B cell (primary cell): ENCODE measurements around the gene MDFI. TPM values are rescaled to one million over a fixed set of nuclear protein-coding genes. Genes with fewer than 3 reads are reported as not detected.

Experiments
- ATAC-seq: fragments of 200-7000 bp; cut with Tn5 transposase; one replicate; pipeline ENCODE4 v1.10.0; 2021; ENCODE audit warnings: low read depth, mild to moderate bottlenecking, moderate number of reproducible peaks, moderate library complexity
- CTCF ChIA-PET: fragments of 350-600 bp; sonication (Branson Sonifier 250); formaldehyde crosslinking; loops from one replicate; lab custom pipeline; 2021; ENCODE audit warnings: antibody characterized with exemption, inconsistent platforms; lab: Charles Lee
- POLR2A ChIA-PET: fragments of 350-600 bp; sonication (Branson Sonifier 250); formaldehyde crosslinking; loops from one replicate; lab custom pipeline; 2021; ENCODE audit warnings: antibody characterized with exemption; lab: Charles Lee
- DNase-seq: peaks from one replicate; pipeline ENCODE4 v3.0.0; 2013
- H2AFZ ChIP-seq: 2 replicates; pipeline ENCODE4 v1.6.1; 2012; ENCODE audit warnings: mild to moderate bottlenecking, low read depth, low read length; ENCODE audit not compliant: insufficient read depth, poor library complexity, severe bottlenecking
- H3K27ac ChIP-seq, 2 donors: 1 replicate in 1 of 2; 2 replicates in 1 of 2; pipeline ENCODE4 v1.5.1; 2012 to 2013; ENCODE audit warnings: low read length in 2 of 2, mild to moderate bottlenecking in 2 of 2, moderate library complexity in 1 of 2
- H3K27me3 ChIP-seq, 4 experiments: fragments of 200-600 bp in 1 of 4; sonication (generic) in 1 of 4; replicated peaks in 1 of 4; 1 replicate in 2 of 4; 2 replicates in 2 of 4; pipeline versions ENCODE4 v1.6.1 to v1.7.0; 2013 to 2016; ENCODE audit warnings: low read length in 3 of 4, mild to moderate bottlenecking in 2 of 4, mixed read lengths in 1 of 4, moderate library complexity in 1 of 4; ENCODE audit not compliant: insufficient read depth in 4 of 4, control insufficient read depth in 3 of 4; ENCODE audit errors: control extremely low read depth in 1 of 4
- H3K36me3 ChIP-seq, 2 experiments: replicated peaks in 1 of 2; 1 replicate in 1 of 2; 2 replicates in 1 of 2; pipeline versions ENCODE4 v1.6.1 to v1.7.1; 2013; ENCODE audit warnings: low read length in 1 of 2; ENCODE audit not compliant: insufficient read depth in 2 of 2, control insufficient read depth in 1 of 2; ENCODE audit errors: control extremely low read depth in 1 of 2, extremely low read depth in 1 of 2
- H3K4me1 ChIP-seq, 2 donors: fragments of 200-600 bp in 1 of 2; sonication (generic) in 1 of 2; 1 replicate in 1 of 2; 2 replicates in 1 of 2; pipeline versions ENCODE4 v1.5.1 to v1.6.1; 2013 to 2017; ENCODE audit warnings: low read length in 2 of 2; ENCODE audit not compliant: control insufficient read depth in 2 of 2, insufficient read depth in 2 of 2
- H3K4me2 ChIP-seq: replicated peaks from 2 replicates; pipeline ENCODE3; 2012; ENCODE audit warnings: mild to moderate bottlenecking, low read depth, low read length; ENCODE audit not compliant: poor library complexity, severe bottlenecking
- H3K4me3 ChIP-seq, 5 experiments: fragments of 200-600 bp in 1 of 5; sonication (generic) in 1 of 5; 1 replicate in 3 of 5; 2 replicates in 2 of 5; pipeline versions ENCODE4 v1.5.1 to v1.7.0; 2011 to 2016; ENCODE audit warnings: low read length in 4 of 5, mild to moderate bottlenecking in 4 of 5, low read depth in 2 of 5, control low read depth in 1 of 5, moderate library complexity in 1 of 5; ENCODE audit not compliant: insufficient read depth in 1 of 5; ENCODE audit errors: control extremely low read depth in 1 of 5, extremely low read depth in 1 of 5
- H3K79me2 ChIP-seq: fragments of 200-600 bp; sonication (generic); one replicate; pipeline ENCODE4 v1.6.0; 2016; ENCODE audit warnings: low read length; ENCODE audit not compliant: control insufficient read depth, insufficient read depth
- H3K9ac ChIP-seq: fragments of 200-600 bp; sonication (generic); 2 replicates; pipeline ENCODE4 v1.6.1; 2017; ENCODE audit warnings: mild to moderate bottlenecking, low read length, moderate library complexity
- H3K9me3 ChIP-seq, 3 donors: one replicate each; pipeline versions ENCODE4 v1.6.1 to v1.7.1; 2013; ENCODE audit warnings: low read length in 2 of 3; ENCODE audit not compliant: control insufficient read depth in 2 of 3, insufficient read depth in 1 of 3; ENCODE audit errors: control extremely low read depth in 1 of 3
- H4K20me1 ChIP-seq: 2 replicates; pipeline ENCODE4 v1.6.0; 2012; ENCODE audit warnings: mild to moderate bottlenecking, low read length; ENCODE audit not compliant: insufficient read depth, control insufficient read depth, poor library complexity, severe bottlenecking
- H3K27ac Mint-ChIP-seq: one replicate; pipeline ENCODE4 v1.8.0; 2021; ENCODE audit warnings: mixed read lengths
- H3K27me3 Mint-ChIP-seq: one replicate; pipeline ENCODE4 v1.8.0; 2021; ENCODE audit warnings: mixed read lengths
- H3K4me1 Mint-ChIP-seq: one replicate; pipeline ENCODE4 v1.8.0; 2021; ENCODE audit warnings: mixed read lengths
- H3K4me3 Mint-ChIP-seq: one replicate; pipeline ENCODE4 v1.8.0; 2021; ENCODE audit warnings: mixed read lengths
- H3K9me3 Mint-ChIP-seq: one replicate; pipeline ENCODE4 v1.8.0; 2022; ENCODE audit warnings: mixed read lengths; ENCODE audit not compliant: insufficient read depth
- CTCF ChIP-seq: fragments of 200-600 bp; IDR thresholded peaks from one replicate; pipeline ENCODE4 v1.8.0; 2022; ENCODE audit warnings: antibody characterized with exemption, mild to moderate bottlenecking
- EZH2 ChIP-seq: IDR thresholded peaks from 2 replicates; pipeline ENCODE4 v1.6.1; 2012; ENCODE audit warnings: borderline replicate concordance, low read depth, mild to moderate bottlenecking, moderate library complexity, low read length; ENCODE audit not compliant: insufficient read depth, poor library complexity, severe bottlenecking
- WGBS: methylation state at CpG from one replicate; pipeline ENCODE4 v1.1.5; 2013; ENCODE audit warnings: missing lambda C conversion rate; ENCODE audit not compliant: insufficient coverage; 5-methylcytosine and 5-hydroxymethylcytosine counted together
- intact Hi-C: fragments of 100-400 bp; cut with micrococcal nuclease; formaldehyde crosslinking; loops from one replicate; pipeline ENCODE4 v1.10.0; 2022
- polyA plus RNA-seq: library from polyadenylated mRNA; depleted of rRNA; stranded (reverse); fragments of >200 nt; gene quantifications from 2 replicates; pipeline ENCODE4 v1.2.3, GENCODE V29; 2012
- total RNA-seq, 2 donors: library from RNA; stranded (reverse); fragments of 120-200 nt in 1 of 2; gene quantifications; 1 replicate in 1 of 2; 2 replicates in 1 of 2; pipeline versions ENCODE4 v1.2.3 to v1.2.4, GENCODE V29; 2013 to 2022

Gene MDFI
- total and polyA plus RNA-seq, 2 donors (not counting 1 experiment from before 2014, with no cell fraction given), result not detected

GRCh38 chr6:41655646-41656001, 17.4 kb downstream of the MDFI start:
- WGBS, result 74% methylated on average over 9 of the region's 12 CpGs
- no peaks in the 10 kb centered on the region for H3K4me1 Mint-ChIP-seq
- CTCF ChIA-PET, result no interaction called here
- H3K27me3 Mint-ChIP-seq, result peaks cover 47% of the 10 kb centered on the region
- no peaks in the 10 kb centered on the region for H4K20me1 ChIP-seq
- no peaks in the 10 kb centered on the region for H3K9me3 ChIP-seq
- H3K4me3 Mint-ChIP-seq, result no peak overlapping the region
- POLR2A ChIA-PET, result no interaction called here
- H3K9me3 Mint-ChIP-seq, result no peaks in the 10 kb centered on the region
- H3K9ac ChIP-seq, result no peak overlapping the region
- no peak overlapping the region for H3K4me3 ChIP-seq
- no peaks in the 10 kb centered on the region for H3K4me1 ChIP-seq
- ATAC-seq, result no peak
- H3K79me2 ChIP-seq, result no peaks in the 10 kb centered on the region
- DNase-seq, result no peak
- H3K27ac Mint-ChIP-seq, result no peak overlapping the region
- no peak overlapping the region for H3K4me2 ChIP-seq
- no peak for TF ChIP-seq EZH2
- no peak for TF ChIP-seq CTCF
- intact Hi-C loops, result no loop called here
- no peaks in the 10 kb centered on the region for H3K36me3 ChIP-seq
- no peak overlapping the region for H2AFZ ChIP-seq
- peaks cover 0 to 23% (median 4%) of the 10 kb centered on the region in 4 experiments for H3K27me3 ChIP-seq
- no peak overlapping the region for H3K27ac ChIP-seq

- CTCF ChIA-PET, result no interaction called here
These were observed 17.9 kb downstream of the MDFI start for GRCh38 chr6:41656002-41656691.

More at GRCh38 chr6:41656002-41656691, 17.9 kb downstream of the MDFI start:
- Mint-ChIP-seq H3K4me1 (no peaks in the 10 kb centered on the region), H3K27ac (no peak overlapping the region), H3K27me3 (peaks cover 49% of the 10 kb centered on the region), H3K4me3 (no peak overlapping the region), H3K9me3 (no peaks in the 10 kb centered on the region)
- POLR2A ChIA-PET, result no interaction called here
- no peak overlapping the region for H3K4me2 ChIP-seq
- no peaks in the 10 kb centered on the region for H3K4me1 ChIP-seq
- H3K27ac ChIP-seq, result no peak overlapping the region
- intact Hi-C loops, result no loop called here
- no peak for ATAC-seq
- H3K4me3 ChIP-seq, result no peak overlapping the region
- H3K36me3 ChIP-seq, result no peaks in the 10 kb centered on the region
- no peak overlapping the region for H3K9ac ChIP-seq
- no peaks in the 10 kb centered on the region for H3K9me3 ChIP-seq
- no peak for TF ChIP-seq EZH2
- TF ChIP-seq CTCF, result no peak
- no peaks in the 10 kb centered on the region for H3K79me2 ChIP-seq
- no peak overlapping the region for H2AFZ ChIP-seq
- H4K20me1 ChIP-seq, result no peaks in the 10 kb centered on the region
- H3K27me3 ChIP-seq, result peaks cover 0 to 23% (median 4%) of the 10 kb centered on the region in 4 experiments
- WGBS, result 63% methylated on average over 11 of the region's 14 CpGs
- no peak for DNase-seq
